Nephron (organoid): ENCODE measurements around the gene RPTOR.

Experiments used
- H3K27ac Mint-ChIP-seq, 3 experiments: 2 replicates each; pipeline ENCODE4 v1.8.0; 2020; ENCODE audit warnings: mixed read lengths in 3 of 3, mild to moderate bottlenecking in 2 of 3, moderate library complexity in 1 of 3
- H3K27me3 Mint-ChIP-seq: 2 replicates; pipeline ENCODE4 v1.8.0; 2021; ENCODE audit warnings: low read depth, mild to moderate bottlenecking, moderate library complexity, mixed read lengths
- H3K36me3 Mint-ChIP-seq: 2 replicates; pipeline ENCODE4 v1.8.0; 2020; ENCODE audit warnings: low read depth, mixed read lengths
- H3K4me1 Mint-ChIP-seq: 2 replicates; pipeline ENCODE4 v1.8.0; 2020; ENCODE audit warnings: mixed read lengths
- H3K4me3 Mint-ChIP-seq, 3 experiments: 2 replicates each; pipeline ENCODE4 v1.8.0; 2020; ENCODE audit warnings: mild to moderate bottlenecking in 3 of 3, mixed read lengths in 3 of 3, moderate library complexity in 2 of 3
- H3K9me3 Mint-ChIP-seq: 2 replicates; pipeline ENCODE4 v1.8.0; 2020; ENCODE audit warnings: mixed read lengths
- TF ChIP-seq, protein P1 (sequence below), 3 experiments: fragments of 200-600 bp; sonication (generic); IDR thresholded peaks; one replicate each; pipeline ENCODE4 v1.5.0; 2021; ENCODE audit warnings: antibody characterized with exemption in 3 of 3; ENCODE audit not compliant: unreplicated experiment in 3 of 3

The RPTOR gene

DNA sequence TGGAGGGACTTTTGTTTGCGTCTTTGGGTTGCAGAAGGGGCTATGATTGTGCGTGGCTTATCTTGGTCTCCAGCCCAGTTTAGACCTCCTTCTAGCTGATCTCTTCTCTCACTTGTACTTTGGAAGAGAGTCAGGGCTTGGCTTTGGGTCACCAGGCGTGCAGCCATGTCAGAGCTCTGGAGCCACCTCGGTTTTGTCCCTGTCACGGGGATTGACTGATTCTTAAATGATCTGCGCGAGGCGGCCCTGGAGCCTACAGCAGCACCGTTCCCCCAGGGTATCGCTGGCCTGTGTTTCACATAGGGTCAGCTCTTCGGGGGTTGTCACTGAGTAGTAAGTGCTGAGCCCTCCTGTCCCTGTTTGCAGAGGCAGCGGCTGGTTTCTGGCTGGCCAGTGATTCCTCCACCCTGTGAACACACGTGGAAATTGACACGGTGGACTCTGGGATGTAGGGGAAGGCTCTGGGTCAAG, 237.2 kb downstream of the RPTOR start:
- Mint-ChIP-seq H3K36me3 (peaks cover 10% of the 10 kb centered on the region), H3K27ac (peak overlapping the region in 2 of 3 experiments; percentile 17 to 61), H3K4me3 (no peak overlapping the region), H3K9me3 (no peaks in the 10 kb centered on the region), H3K4me1 (peaks cover 54% of the 10 kb centered on the region), H3K27me3 (peaks cover 3% of the 10 kb centered on the region)
- TF ChIP-seq, protein P1, sequence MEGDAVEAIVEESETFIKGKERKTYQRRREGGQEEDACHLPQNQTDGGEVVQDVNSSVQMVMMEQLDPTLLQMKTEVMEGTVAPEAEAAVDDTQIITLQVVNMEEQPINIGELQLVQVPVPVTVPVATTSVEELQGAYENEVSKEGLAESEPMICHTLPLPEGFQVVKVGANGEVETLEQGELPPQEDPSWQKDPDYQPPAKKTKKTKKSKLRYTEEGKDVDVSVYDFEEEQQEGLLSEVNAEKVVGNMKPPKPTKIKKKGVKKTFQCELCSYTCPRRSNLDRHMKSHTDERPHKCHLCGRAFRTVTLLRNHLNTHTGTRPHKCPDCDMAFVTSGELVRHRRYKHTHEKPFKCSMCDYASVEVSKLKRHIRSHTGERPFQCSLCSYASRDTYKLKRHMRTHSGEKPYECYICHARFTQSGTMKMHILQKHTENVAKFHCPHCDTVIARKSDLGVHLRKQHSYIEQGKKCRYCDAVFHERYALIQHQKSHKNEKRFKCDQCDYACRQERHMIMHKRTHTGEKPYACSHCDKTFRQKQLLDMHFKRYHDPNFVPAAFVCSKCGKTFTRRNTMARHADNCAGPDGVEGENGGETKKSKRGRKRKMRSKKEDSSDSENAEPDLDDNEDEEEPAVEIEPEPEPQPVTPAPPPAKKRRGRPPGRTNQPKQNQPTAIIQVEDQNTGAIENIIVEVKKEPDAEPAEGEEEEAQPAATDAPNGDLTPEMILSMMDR (IDR thresholded peaks at IDR 0.05; ENCODE audit: unreplicated experiment in 3 of 3): no peak

DNA sequence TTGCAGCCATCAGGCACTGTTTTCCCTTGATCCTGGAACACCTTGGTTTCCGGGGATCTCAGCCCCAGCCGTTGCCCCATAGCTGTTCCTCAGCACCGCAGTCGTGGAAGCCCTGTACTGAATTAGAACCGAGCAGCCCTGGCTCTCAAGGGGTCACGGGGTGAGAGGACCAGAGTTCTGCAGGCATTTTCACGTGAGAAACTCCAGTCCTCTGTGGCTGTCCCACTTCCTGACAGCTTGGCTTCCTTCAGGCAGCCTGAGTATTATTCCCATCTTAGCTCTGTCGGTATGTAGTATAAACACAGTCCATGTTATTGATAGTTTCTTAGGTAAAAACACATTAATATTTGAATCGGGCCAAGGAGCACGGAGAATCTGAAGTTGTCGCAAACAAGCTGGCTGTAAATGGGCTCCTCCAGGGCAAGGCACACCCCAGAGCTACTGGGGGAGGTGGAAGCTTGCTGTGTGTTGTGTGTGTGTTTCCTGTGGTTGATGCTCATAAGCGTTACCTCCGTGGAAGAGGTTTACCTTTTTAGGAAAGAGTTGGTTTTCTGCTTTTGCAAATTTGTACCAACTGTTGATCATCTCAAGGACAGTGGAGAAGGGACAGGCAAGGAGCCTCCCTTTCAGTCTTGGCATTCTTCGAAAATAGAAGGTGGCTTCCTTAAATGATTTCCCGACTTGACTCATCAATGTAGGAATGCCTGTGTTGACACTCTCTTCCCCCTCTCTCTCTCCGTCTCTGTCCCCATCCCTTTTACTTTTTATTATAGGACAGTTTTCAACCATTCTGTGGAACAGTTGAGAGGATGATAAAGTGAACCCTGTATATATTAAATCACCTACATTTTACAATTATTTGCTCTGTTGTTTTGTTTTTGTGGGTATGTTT, 238.1 kb downstream of the RPTOR start:
- Mint-ChIP-seq H3K27ac (peak overlapping the region; percentile 67 to 72 (median 69)), H3K9me3 (no peaks in the 10 kb centered on the region), H3K27me3 (peaks cover 3% of the 10 kb centered on the region), H3K4me3 (no peak overlapping the region), H3K36me3 (peaks cover 8% of the 10 kb centered on the region), H3K4me1 (peaks cover 58% of the 10 kb centered on the region)
- TF ChIP-seq, protein P1 (IDR thresholded peaks at IDR 0.05; ENCODE audit: unreplicated experiment in 3 of 3): no peak

DNA sequence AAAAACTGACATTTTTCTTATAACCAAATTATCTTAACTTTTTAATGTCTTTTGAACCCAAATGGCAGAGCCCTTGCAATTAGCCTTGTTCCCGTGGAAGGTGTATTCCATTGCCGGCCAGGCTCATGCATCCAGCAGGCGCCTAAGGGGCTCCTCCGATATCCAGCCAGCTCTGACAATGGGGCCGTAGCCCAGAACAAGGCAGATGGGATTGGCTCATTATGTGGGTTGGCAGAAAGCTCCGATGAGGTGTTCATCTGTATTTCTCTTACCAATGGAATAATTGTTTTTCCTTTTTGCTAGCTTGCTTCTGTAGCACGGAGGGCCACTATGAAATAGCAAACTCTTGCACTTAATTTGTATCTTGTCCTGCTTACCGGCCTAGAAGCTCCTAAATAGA, 238.8 kb downstream of the RPTOR start:
- TF ChIP-seq, protein P1 (IDR thresholded peaks at IDR 0.05; ENCODE audit: unreplicated experiment in 3 of 3): no peak
- peaks cover 2% of the 10 kb centered on the region for H3K9me3 Mint-ChIP-seq
- peaks cover 3% of the 10 kb centered on the region for H3K27me3 Mint-ChIP-seq
- H3K4me1 Mint-ChIP-seq: peaks cover 60% of the 10 kb centered on the region
- no peak overlapping the region for H3K4me3 Mint-ChIP-seq
- H3K36me3 Mint-ChIP-seq: peaks cover 10% of the 10 kb centered on the region
- H3K27ac Mint-ChIP-seq: peak overlapping the region; percentile 31 to 72 (median 67)

DNA sequence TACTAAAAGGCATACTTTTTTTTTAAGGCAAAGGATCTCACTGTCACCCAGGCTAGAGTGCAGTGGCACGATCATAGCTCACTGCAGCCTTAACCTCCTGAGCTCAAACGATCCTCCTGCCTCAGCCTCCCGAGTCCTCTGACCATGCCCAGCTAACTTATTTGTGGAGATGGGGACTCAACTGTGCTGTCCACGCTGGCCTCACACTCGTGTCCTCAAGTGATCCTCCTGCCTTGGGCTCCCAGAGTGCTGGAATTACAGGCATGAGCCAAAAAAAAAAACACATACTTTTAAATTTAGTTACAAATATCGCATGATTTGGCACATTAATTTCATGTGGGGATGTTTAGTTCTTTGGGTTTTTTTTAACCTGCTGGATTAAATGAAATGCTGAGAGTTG, 239.3 kb downstream of the RPTOR start:
- peaks cover 11% of the 10 kb centered on the region for H3K36me3 Mint-ChIP-seq
- peaks cover 3% of the 10 kb centered on the region for H3K27me3 Mint-ChIP-seq
- H3K27ac Mint-ChIP-seq: peak overlapping the region in 1 of 3 experiments; percentile 31
- TF ChIP-seq, protein P1 (IDR thresholded peaks at IDR 0.05; ENCODE audit: unreplicated experiment in 3 of 3): no peak
- H3K4me1 Mint-ChIP-seq: peaks cover 63% of the 10 kb centered on the region
- no peak overlapping the region for H3K4me3 Mint-ChIP-seq
- peaks cover 2% of the 10 kb centered on the region for H3K9me3 Mint-ChIP-seq

DNA sequence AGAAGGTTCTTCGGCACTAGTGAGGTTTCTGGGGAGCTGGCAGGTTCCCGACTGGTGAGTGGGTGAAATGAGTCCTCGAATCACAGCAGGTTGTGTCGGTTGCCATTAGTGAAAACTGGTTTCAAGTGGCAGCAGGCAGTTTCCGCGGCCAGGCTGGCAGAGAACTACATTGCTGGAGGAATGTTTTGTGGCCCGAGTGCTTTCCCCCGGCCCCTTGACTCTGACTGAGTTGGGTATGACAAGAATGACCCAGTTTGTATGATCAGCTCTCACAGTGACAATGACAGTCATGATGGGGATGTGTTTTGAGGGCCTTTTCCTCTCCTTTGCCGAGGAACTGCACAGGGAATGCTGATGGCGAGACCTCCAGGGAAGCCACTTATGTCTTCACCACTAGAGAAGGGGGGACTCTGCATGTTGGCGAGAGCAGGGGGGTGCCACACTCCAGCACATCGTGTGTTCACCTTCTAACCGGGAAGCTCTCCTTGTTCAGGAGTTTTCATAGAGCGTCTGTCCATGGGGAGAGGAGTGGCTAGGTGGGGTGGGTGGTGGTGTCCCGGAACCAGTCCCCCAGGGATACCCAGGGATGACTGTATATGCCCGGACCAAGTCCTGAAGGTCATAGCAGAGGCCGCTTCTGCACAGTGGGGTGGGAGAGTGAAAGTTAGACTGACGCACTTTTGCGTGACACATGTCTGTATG, 241.0 kb downstream of the RPTOR start:
- TF ChIP-seq, protein P1 (IDR thresholded peaks at IDR 0.05; ENCODE audit: unreplicated experiment in 3 of 3): no peak
- Mint-ChIP-seq H3K36me3 (peaks cover 11% of the 10 kb centered on the region), H3K27me3 (peaks cover 3% of the 10 kb centered on the region), H3K4me3 (no peak overlapping the region), H3K27ac (peak overlapping the region in 2 of 3 experiments; percentile 37 to 72), H3K9me3 (peaks cover 2% of the 10 kb centered on the region), H3K4me1 (peaks cover 71% of the 10 kb centered on the region)
